Measurements from ENCODE around the gene DNPH1.

DNPH1 gene

GRCh38 chr6:43181621-43181941 lies 47.7 kb downstream of the DNPH1 start:
- DNase-seq (ENCODE audit: low spot score) = no peak

- no peak for DNase-seq (ENCODE audit: low spot score)
Measured at GRCh38 chr6:43180985-43181384, 48.3 kb downstream of the DNPH1 start.

GRCh38 chr6:43180058-43180457 lies 49.2 kb downstream of the DNPH1 start:
- no peak for DNase-seq (ENCODE audit: low spot score)

- no peak for DNase-seq (ENCODE audit: low spot score)
Measured at GRCh38 chr6:43178951-43179830, 50.1 kb downstream of the DNPH1 start.

GRCh38 chr6:43178150-43178549 lies 51.1 kb downstream of the DNPH1 start:
- no peak for DNase-seq (ENCODE audit: low spot score)

GRCh38 chr6:43176423-43176786 lies 52.9 kb downstream of the DNPH1 start:
- DNase-seq (ENCODE audit: low spot score) = no peak

GRCh38 chr6:43175676-43176422 lies 53.4 kb downstream of the DNPH1 start:
- no peak for DNase-seq (ENCODE audit: low spot score)

Measured in activated CD4-positive, alpha-beta T cell treated with anti-CD3 and anti-CD28 coated beads, Interleukin-2, Interleukin-4, amounts not matched to agents 100 ng/mL and 50 ng/mL, durations not matched to agents 16 hours and 8 hours (primary cell).